Measurements from ENCODE around the gene ACO2.

GRCh38 chr22:41524809-41525449 is 56.0 kb downstream of the ACO2 start:
- TF ChIP-seq POLR2A (IDR thresholded peaks at IDR 0.05; ENCODE audit: low read depth, low read length) (0 out of 2 replicates have a peak, but pooled peaks have one; percentile 25), POLR2AphosphoS5 (IDR thresholded peaks at IDR 0.05; ENCODE audit: low read depth, low read length) (no peak)

All from GM12892 (cell line).